ENCODE results near the gene RTN4.
"Not testable (repeated sequence)": the region's sequence is repeated elsewhere in the genome, so short reads cannot be mapped to it uniquely, and the experiment has no call there.

Gene RTN4

DNA sequence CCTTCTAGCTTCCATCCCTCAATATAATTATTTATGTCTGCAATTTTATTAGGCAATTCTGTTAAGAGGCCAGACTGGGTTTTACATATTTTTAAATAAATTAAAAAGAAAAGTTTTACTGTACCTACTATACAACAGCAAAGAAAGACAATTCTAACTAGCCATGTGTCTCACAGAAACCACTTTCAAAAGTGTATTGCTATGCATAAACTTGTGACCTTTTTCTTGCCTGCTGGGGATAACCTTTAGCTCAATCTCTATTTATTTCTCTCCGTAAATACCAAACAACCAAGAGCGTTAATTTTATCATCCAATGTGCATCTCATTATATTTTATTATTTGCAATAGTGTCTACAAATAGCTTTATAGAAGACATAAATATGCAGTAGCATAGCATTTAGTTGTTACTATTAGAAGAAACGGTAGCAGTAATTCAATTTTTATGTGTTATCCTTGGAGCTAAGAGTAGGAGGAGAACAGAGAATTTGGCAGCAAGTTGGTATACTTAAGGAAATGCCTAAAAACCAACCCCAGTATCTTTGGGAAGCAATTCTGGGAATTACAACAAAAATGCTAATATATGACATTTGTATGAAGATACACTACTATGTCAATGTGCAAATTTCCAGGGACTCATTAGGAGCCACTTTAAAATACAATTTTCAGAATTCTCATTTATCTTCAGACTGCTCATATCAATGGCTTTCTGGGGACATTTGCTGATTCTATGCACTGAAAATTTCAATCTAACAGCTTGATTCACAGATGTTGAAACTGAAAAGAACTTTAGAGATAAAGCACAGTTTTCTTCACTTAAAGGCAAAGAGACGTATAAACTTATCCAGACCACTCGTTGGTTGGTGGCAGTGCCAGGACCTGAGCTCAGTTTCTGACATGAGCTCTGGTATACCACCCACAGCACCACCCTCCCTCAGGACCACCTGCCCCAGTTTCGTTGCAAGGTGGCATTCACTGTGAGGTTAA lies 23.0 kb upstream of the RTN4 start:
- in situ Hi-C loops (cut with MboI; ENCODE audit: low sequenced_read_pairs): no loop called here

DNA sequence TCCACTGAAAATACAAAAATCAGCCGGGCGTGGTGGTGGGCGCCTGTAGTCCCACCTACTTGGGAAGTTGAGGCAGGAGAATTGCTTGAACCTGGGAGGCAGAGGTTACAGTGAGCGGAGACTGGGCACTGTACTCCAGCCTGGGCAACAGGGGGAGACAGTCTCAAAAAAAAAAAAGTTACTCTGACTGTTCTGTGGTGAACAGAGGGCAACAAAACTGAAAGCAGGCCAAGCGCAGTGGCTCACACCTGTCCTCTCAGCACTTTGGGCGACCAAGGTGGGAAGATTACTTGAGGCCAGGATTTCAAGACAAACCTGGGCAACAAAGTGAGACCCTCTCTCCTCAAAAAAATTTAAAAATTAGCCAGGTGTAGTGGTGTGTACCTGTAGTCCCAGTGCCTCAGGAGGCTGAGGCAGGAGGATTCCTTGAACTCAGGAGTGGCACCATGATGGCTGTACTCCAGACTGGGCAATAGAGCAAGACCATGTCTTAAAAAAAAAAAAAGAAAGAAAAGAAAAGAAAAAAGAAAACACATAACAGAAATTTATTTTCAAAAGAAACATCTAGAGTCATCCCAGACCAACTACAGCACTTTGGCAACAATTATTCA lies 13.6 kb upstream of the RTN4 start:
- in situ Hi-C loops (cut with MboI; ENCODE audit: low sequenced_read_pairs): no loop called here

DNA sequence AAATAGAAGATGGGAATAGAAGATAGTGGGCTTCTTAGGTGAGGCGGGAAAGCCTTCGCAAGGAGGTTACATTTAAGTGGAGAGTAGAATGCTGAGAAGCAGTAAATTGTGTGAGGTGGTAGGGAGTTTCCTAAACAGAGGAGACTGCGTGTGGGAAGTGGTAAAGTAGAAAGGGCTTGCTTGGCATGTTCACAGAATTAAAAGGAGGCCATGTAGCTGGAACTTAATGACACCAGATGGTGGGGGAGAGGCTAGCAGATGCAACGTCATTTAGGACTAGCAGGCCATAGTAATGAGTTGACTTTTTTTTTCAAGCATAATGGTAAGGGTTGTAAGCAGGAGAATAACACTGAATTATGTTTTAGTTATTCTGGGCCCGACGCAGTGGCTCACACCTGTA lies 13.0 kb upstream of the RTN4 start:
- in situ Hi-C loops (cut with MboI; ENCODE audit: low sequenced_read_pairs): no loop called here

DNA sequence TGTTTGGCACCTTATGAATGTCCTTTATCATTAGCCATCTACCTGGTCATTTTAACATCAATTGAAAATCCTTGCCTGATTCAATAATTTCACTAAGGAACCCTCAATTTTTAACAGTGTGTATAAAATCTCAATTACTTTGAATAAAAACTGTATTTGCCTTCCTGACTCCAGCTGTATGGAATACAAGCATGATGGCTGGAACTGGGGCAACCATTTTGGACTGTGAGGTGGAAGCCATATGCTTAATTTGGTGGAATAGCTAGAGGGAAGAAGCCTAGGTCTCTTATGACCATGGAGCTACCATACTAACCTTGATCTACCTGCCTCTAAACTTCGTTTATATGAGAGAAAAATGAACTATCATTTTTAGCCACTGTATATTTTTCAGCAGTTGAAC lies 12.5 kb upstream of the RTN4 start:
- in situ Hi-C loops (cut with MboI; ENCODE audit: low sequenced_read_pairs): no loop called here

DNA sequence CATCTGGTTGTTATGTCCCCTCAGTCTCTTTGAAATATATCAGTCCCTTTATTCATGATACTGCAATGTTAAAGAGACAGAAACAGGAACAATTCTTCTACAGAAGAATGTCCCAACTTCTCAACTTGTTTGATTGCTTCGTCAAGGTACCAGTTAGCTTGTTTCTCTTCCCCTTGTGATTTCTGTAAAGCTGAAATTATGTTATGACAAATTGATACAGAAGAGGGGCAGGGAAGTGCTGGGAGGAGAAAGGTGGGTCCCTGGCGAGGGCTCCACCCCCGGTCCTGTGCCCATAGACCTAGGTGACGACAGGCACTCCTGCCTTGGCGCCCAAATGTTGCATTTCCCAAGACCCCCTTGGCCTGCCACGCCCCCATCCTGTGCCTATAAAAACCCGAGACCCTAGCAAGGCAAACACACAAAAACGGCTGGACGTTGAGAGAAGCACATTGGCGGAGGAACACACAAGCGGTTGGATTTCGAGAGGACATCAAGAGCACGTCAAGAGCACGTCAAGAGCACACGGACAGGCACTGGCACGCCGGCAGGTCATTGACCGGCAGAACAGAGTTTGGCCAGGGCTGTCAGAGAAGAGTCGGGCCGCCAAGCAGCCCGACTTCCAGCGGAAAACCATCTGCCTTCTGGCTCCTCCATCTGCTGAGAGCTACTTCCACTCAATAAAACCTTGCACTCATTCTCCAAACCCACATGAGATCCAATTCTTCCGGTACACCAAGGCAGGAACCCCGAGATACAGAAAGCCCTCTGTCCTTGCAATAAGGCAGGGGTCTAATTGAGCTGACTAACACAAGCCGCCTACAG lies 11.5 kb upstream of the RTN4 start:
- in situ Hi-C loops (cut with MboI; ENCODE audit: low sequenced_read_pairs): no loop called here

DNA sequence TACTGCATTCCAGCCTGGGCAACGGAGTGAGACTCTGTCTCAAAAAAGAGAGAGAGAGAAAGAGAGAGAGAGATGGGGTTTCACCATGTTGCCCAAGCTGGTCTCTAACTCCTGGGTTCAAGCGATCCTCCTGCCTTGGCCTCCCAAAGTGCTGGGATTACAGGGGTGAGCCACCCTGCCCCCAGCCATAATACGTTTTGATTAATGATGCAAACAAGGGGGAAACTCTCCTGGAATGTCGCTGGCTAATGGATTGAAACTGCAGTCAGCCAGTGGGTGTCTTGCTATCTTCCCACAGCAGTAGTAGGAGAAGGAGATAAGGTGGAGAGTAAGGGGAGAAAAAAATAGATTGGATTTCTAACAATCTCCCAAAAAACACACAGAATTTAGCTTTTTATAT lies 9.5 kb upstream of the RTN4 start:
- in situ Hi-C loops (cut with MboI; ENCODE audit: low sequenced_read_pairs): no loop called here

DNA sequence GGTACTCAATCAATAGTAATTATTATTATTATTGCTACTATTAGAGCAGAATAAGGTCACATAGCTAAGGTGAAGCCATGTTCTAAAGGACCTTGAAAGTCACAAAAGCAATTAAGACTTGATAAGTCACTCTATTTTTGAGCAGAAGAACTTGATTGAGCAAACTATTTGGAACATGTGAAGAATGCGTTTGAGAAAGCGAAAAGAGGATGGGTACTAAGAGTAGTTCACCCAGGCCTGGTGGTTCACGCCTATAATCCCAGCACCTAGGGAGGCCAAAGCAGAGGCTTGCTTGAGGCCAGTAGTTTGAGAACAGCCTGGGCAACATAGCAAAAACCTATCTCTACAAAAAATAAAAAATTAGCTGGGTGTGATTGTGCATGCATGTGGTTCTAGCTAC lies 7.2 kb upstream of the RTN4 start:
- in situ Hi-C loops (cut with MboI; ENCODE audit: low sequenced_read_pairs): no loop called here

DNA sequence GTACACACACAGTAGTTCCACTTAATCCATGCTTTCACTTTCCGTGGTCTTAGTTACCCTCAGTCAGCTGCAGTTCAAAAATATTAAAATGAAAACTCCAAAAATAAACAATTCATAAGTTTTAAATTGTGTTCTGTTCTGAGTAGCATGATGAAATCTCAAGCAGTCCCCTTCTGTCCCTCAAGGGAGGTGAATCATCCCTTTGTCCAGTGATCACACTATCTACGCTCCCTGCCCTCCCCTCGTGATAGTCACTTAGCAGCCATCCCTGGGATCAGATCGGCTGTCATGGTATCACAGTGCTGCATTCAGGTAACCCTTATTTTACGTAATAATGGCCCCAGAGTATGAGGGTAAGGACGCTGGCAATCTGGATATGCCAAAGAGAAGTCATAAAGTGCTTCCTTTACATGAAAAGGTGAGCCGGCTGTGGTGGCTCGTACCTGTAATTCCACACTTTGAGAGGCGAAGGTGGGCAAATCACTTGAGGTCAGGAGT lies 5.8 kb upstream of the RTN4 start:
- in situ Hi-C loops (cut with MboI; ENCODE audit: low sequenced_read_pairs): no loop called here

DNA sequence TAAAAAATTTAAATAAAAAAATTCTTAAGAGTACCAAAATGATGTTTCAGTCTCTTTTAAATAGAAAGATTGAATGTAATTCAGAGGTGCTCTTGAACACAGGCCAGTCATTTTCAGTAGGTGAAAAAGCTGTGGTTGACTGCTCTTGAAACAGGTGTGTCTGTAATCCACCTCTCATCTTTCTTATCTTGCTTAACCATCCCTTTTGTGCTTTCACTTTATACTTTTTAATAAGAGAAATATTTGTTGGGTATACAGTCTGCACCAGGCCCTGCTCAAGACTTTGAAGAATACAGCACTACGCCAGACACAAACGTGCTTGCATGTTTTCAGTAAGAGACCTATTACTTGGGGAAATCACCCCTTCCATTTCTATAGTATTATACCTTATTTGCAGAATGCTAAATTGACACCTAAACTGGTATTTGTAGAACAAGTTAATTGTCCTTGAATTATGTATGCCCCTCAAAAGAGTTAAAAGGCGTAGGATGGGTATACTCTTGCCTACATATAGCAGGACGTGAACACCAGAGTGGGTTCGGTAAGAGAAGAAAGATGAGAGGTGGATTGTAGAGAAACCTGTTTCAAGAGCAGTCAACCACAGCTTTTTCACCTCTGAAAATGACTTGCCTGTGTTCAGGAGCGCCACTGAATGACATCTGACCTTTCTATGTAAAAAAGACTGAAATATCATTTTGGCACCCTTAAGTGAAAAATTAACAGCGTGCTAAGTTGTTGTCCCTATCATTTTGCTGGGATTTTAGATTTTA lies 4.0 kb upstream of the RTN4 start:
- in situ Hi-C loops (cut with MboI; ENCODE audit: low sequenced_read_pairs): no loop called here

DNA sequence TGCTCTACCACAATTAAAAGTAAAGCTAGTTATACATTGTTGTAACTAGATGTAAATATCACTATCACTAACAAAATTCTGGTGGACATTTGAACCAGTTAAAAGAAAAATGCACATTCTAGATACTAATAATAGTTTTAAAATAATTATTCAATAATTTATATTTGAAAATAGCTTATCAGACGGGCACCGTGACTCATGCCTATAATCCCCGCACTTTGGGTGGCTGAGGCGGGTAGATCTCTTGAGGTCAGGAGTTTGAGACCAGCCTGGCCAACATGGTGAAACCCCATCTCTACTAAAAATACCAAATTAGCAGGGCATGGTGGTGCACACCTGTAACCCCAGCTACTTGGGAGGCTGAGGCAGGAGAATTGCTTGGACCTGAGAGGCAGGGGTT lies 3.0 kb upstream of the RTN4 start:
- in situ Hi-C loops (cut with MboI; ENCODE audit: low sequenced_read_pairs): not testable (repeated sequence)

DNA sequence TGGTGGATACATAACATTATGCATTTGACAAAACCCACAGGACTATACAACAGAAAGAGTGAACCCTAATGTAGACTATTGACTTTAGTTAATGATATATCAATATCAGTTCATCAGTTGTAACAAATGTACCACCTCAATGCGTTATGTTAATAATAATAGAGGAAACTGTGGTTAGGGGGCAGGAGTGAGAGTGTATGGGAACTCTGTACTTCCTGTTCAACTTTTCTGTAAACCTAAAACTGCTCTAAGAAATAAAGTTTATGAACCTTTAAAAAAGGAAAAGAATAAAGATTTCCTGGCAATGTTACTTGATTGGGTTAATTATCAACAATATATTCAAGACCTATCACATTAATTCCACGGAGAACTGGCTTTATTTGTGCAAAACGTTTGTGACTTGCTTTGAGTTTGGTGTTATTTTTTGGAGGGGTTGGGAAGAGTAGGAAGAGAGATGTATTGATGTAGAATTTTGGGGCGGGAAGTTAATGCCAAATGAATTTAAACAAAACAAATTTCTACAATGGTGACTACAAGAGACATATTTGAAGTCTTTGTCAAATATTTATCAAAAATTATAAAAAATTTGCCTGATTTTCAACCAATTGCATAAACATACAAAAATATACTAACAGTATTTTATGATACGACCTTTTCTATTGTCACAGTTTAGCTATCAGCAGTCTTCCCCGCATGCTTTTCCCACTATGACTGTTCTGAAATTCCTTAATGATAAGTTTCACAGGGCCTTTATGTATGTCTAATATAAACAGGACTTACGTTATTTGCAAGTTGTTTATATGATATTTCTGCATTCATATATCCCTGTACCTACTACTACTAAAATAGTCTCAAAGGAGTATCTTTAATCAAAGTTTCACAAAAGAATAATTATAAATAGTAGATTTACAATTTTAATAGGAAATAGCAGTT lies 2.1 kb upstream of the RTN4 start:
- in situ Hi-C loops (cut with MboI; ENCODE audit: low sequenced_read_pairs): no loop called here

DNA sequence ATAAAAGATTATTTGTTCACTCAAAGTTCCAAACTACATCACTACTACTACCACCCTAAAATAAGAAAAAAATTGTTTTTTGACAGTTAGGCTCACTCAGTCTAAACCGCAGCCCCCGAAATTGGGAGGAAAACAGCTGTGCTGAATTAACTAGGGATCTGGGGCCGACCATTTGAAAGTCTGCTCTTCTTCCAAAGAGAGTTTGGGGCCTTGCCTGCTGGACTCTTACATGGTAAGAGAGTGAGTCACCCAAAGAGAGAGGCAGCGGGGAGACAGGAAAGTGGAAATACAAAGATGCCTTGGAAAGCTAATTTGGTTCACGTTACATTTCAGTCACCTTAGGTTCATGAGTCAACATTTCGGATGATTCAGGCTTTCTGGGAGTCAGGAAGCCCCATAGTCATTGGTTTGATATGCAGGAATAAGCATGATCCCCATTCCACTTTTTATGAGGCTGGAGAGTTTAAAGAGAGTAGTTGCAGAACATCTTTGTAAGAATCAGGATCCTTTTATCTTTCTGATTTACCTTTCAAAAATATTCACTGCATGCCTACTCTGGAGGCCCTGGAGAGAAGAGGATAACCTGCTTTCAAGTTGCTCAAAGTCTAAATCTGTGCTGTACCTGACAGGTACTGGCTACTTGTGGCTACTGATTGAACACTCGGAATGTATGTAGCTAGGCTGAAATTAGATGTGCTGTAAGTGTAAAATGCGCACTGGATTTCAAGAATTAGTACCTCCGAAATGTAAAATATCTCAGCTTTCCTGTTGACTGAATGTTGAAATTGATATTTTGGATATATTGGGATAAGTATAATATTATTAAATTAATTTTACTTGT lies 995 bp upstream of the RTN4 start:
- in situ Hi-C loops (cut with MboI; ENCODE audit: low sequenced_read_pairs): no loop called here

DNA sequence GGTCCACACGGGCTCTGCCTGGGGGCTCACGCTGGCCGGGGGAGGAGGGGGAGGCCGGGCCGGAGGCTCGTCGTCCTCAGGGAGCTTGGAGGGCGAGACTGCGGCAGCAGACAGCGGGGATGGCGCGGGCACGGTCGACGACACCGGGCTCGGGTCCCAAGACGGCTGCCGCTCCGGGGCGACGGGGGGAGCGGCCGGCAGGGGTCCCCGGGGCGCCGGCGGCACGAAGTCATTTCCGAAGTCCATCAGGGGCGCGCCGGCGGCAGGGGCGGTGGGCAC lies 491 bp downstream of the RTN4 start:
- in situ Hi-C loops (cut with MboI; ENCODE audit: low sequenced_read_pairs): no loop called here

DNA sequence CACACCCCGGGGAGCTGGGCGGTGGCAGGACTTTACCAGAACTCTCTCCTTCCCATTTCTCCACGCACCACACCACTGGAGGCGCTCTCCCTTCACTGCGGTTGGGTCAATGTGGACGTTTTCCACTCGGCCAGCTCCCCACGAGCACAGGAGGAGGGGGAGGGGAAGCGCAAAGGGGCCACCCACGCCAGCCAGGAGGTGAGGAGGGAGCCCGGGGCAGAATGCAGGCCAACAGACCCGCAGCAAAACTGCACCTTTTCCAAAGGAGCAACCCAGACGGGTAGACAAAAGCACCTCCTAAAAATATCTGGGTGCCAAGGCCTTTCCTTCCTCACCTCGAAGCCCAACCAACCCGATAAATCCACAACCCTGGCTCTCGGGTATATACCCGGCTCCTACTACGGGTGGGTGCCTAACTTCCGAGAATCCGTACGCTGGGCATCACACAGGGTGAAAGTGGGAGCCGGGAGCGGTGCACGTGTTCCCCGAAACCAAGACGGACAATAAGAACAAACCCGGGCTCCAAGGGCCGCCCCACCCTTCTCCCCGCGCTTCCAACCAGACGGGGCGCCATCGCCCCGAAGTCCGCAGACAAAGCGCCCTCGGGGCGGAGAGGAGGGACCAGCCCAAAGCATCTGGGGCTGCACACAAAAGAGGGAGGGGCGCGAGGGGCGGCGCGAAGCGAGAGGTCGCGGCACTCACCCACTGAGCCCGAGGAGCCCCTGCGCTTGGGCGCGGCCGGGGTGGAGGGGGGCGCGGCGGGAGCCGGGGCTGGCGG lies 1.0 kb downstream of the RTN4 start:
- in situ Hi-C loops (cut with MboI; ENCODE audit: low sequenced_read_pairs): no loop called here

DNA sequence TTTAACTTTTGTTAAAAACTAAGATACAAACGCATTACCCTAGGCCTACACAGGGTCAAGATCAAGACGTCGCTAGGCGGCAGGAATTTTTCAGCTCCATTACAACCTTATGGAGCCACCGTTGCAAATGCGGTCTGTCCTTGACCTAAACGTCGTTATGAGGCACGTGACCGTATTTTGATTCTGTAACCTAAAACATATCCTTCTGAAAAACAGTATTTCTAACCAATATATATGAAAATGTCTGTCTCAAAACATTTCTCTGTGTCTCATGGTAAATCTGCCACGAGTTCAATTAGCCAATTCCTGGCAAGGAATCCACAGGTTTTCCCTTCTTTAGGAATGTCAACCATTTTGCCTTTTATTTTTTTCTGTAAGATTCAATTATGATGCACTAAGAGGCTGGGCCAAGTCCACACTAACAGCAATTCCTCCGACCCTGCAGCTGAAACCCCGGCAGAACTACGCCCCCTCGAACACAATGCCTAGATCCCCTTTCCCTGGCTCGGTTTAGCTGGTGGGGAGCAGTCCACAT lies 1.7 kb downstream of the RTN4 start:
- in situ Hi-C loops (cut with MboI; ENCODE audit: low sequenced_read_pairs): no loop called here

DNA sequence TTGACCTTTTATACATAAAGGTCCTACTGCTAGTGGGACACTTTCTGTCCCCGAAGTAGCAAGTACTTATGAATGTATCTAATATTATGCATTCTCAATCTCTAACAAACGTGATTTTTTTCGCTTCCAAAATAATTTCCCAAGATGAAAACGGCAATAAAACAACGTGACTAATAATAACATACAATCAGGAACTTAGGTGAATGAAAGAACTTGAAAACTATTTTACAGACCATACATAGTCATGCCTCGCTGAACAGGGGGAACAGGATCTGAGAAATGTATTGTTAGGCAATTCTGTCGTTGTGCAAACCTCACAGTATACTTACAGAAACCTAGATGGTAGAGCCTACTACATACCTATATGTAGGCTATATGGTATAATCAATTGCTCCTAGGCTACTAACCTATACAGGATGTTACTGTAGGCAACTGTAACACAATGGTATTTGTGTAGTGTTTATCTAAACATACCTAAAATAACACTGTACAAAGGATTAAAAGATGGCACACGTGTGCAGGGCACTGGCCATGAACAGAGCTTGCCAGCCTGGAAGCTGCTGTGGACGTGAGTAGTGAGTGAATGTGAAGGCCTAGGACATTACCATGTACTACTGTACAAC lies 2.5 kb downstream of the RTN4 start:
- in situ Hi-C loops (cut with MboI; ENCODE audit: low sequenced_read_pairs): no loop called here

DNA sequence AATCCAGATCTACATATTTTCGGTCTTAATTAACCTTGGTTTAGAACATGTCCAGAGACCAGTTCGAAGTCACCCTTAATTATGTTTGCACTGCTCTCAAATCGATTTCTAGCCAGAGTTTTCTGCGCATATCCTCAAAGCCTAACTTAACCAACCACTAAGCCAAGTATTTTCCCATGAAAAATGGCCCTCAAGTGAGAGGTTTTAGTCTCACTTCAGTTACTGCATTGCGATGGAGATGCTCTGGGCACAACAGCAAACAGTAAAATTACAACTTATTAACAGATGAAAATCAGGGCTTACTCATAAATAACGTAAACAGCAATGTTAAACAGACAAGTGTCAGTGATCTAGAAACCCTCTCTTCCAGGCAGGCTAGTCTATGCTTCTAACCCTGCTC lies 4.5 kb downstream of the RTN4 start:
- in situ Hi-C loops (cut with MboI; ENCODE audit: low sequenced_read_pairs): no loop called here
